PC-3 (cell line): Measurements from ENCODE around the gene CDH13. TPM values are rescaled to one million over a fixed set of nuclear protein-coding genes. Genes with fewer than 3 reads are reported as not detected.

Source experiments
- ATAC-seq: fragments of 200-7000 bp; cut with Tn5 transposase; 2 replicates; pipeline ENCODE4 v1.9.1; 2020; ENCODE audit warnings: mild to moderate bottlenecking, moderate library complexity
- BruUV-seq: library from RNA; stranded (reverse); fragments of 400-500 nt; replicated peaks from 2 replicates; lab custom pipeline; 2021; lab: Mats Ljungman, UMichigan
- CTCF ChIA-PET: fragments of 300-600 bp; sonication (Branson Sonifier 250); formaldehyde crosslinking; loops from one replicate; lab custom pipeline; 2022; ENCODE audit warnings: antibody characterized with exemption; lab: Charles Lee
- POLR2A ChIA-PET: fragments of 300-600 bp; sonication (Branson Sonifier 250); formaldehyde crosslinking; loops from one replicate; lab custom pipeline; 2022; ENCODE audit warnings: antibody characterized with exemption; ENCODE audit not compliant: unreplicated experiment; lab: Charles Lee
- DNase-seq: peaks from one replicate; pipeline ENCODE4 v3.0.0-alpha.2; 2015
- H2AFZ ChIP-seq: fragments of 300-600 bp; sonication (generic); 2 replicates; pipeline ENCODE4 v1.6.0; 2016; ENCODE audit warnings: antibody characterized with exemption, low read length
- H3F3A ChIP-seq: fragments of 300-600 bp; sonication (generic); one replicate; pipeline ENCODE4 v1.6.0; 2017; ENCODE audit warnings: antibody characterized with exemption, low read length, control low read depth, mild to moderate bottlenecking; ENCODE audit not compliant: unreplicated experiment
- H3K27ac ChIP-seq: fragments of 300-600 bp; sonication (generic); 2 replicates; pipeline ENCODE4 v1.5.1; 2016; ENCODE audit warnings: mild to moderate bottlenecking, low read length
- H3K27me3 ChIP-seq: fragments of 300-600 bp; sonication (generic); 2 replicates; pipeline ENCODE4 v1.6.1; 2016; ENCODE audit warnings: low read length, mixed read lengths
- H3K36me3 ChIP-seq: fragments of 300-600 bp; sonication (generic); 2 replicates; pipeline ENCODE4 v1.6.1; 2016; ENCODE audit warnings: low read depth, mixed run types, low read length, mixed read lengths
- H3K4me1 ChIP-seq: fragments of 300-600 bp; sonication (generic); 2 replicates; pipeline ENCODE4 v1.5.1; 2016; ENCODE audit warnings: low read length; ENCODE audit not compliant: insufficient read depth
- H3K4me2 ChIP-seq: fragments of 300-600 bp; sonication (generic); 2 replicates; pipeline ENCODE4 v1.6.0; 2016; ENCODE audit warnings: low read length
- H3K4me3 ChIP-seq: fragments of 300-600 bp; sonication (generic); 2 replicates; pipeline ENCODE4 v1.5.1; 2016; ENCODE audit warnings: mild to moderate bottlenecking, low read length, mixed read lengths
- H3K79me2 ChIP-seq: fragments of 300-600 bp; sonication (generic); 2 replicates; pipeline ENCODE4 v1.6.1; 2017; ENCODE audit warnings: low read length, mixed read lengths
- H3K9ac ChIP-seq: fragments of 300-600 bp; sonication (generic); 2 replicates; pipeline ENCODE4 v1.6.0; 2016; ENCODE audit warnings: mild to moderate bottlenecking, low read length
- H3K9me2 ChIP-seq: fragments of 300-600 bp; sonication (generic); replicated peaks from 2 replicates; pipeline ENCODE4 v1.6.1; 2016; ENCODE audit warnings: mixed run types, low read length, mixed read lengths
- H3K9me3 ChIP-seq: fragments of 300-600 bp; sonication (generic); 2 replicates; pipeline ENCODE4 v1.6.1; 2016; ENCODE audit warnings: low read length, mixed read lengths
- H4K20me1 ChIP-seq: fragments of 300-600 bp; sonication (generic); 2 replicates; pipeline ENCODE4 v1.6.1; 2016; ENCODE audit warnings: low read length, mixed read lengths
- EZH2 ChIP-seq: fragments of 300-600 bp; sonication (generic); IDR thresholded peaks from one replicate; pipeline ENCODE4 v1.6.1; 2017; ENCODE audit warnings: antibody characterized with exemption, mild to moderate bottlenecking, low read length; ENCODE audit not compliant: unreplicated experiment
- EZH2phosphoT487 ChIP-seq: fragments of 300-600 bp; sonication (generic); IDR thresholded peaks from 2 replicates; pipeline ENCODE4 v1.6.1; 2018; ENCODE audit warnings: mild to moderate bottlenecking, antibody characterized with exemption, low read length, borderline replicate concordance
- intact Hi-C: fragments of 100-400 bp; cut with micrococcal nuclease; formaldehyde crosslinking; loops from 2 replicates; pipeline ENCODE4 v1.9.0; 2023
- total RNA-seq: library from RNA; depleted of rRNA; stranded (reverse); fragments of >200 nt; gene quantifications from 2 replicates; pipeline ENCODE4 v1.2.3, GENCODE V29; 2014
- TF ChIP-seq, protein P1 (sequence below): fragments of 300-600 bp; sonication (generic); conservative IDR thresholded peaks from 2 replicates; pipeline ENCODE4 v1.5.1; 2017; ENCODE audit warnings: antibody characterized with exemption, low read depth, mild to moderate bottlenecking, low read length

The CDH13 gene
- total RNA-seq, 1 experiment from 2014 or later, result 0.36 TPM

DNA sequence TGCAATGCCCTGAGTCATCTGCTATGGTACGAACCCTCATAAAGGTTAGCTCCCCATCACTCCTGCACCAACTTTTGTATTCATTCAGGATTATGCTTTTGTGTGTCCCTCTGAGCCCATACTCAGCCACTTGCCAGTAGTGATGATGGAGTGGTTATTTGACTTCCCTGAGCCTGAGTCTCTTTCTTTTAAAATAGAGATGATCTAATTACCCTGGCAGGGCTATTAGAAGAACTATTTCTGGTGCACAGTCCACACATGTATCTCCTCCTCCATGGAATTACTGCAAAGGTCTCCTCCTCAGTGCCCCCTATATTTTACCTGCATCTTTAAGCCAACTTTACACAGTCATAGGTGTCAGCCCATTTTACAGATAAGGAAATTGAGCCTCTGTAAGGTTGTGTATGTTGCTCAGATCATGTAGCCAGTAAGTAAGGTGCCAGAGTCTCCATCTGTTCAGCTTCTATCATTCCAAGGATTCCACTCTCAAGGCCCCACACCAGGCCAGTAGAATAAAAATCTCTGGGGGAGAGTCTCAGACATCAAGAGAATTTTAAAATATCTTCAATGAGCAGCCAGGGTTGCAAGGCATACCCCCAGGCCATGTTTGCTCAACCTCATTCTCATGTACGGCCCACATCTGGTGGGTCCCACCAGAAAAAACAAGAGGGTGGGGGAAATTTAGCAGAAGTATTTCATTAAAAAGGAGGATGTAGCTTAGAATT lies 847.3 kb downstream of the CDH13 start:
- no peaks in the 10 kb centered on the region for H3K79me2 ChIP-seq
- no peak for DNase-seq

DNA sequence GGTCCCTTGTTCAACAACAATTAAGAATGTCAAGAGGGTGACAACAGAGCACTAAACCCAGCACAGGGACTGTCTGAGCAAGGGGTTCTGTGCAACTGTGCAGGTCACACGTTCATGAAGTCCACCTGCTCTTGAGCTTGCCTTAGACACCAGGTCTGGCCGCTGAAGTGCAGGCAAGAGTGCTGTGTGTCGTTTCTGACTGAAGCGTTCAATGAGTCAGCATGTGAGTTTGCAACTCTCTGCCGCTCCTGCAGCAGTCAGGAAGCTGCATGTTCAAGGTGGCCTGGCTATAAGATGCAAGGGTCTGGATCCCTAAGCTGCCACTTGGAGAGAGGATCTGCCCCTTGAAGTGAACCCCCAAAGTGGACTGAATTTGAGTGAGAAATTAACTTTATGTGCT lies 848.3 kb downstream of the CDH13 start:
- peak; percentile 5 for DNase-seq
- no peak overlapping the region for H3K4me2 ChIP-seq
- intact Hi-C loops, result no loop called here
- H4K20me1 ChIP-seq, result no peaks in the 10 kb centered on the region
- ChIA-PET POLR2A (no interaction called here), CTCF (no interaction called here)
- no peak overlapping the region for H3K27ac ChIP-seq
- H3K9me2 ChIP-seq, result no peaks in the 10 kb centered on the region
- BruUV-seq, result no TSS peak
- no peaks in the 10 kb centered on the region for H3K4me1 ChIP-seq
- no peaks in the 10 kb centered on the region for H3K36me3 ChIP-seq
- H3K9me3 ChIP-seq, result no peaks in the 10 kb centered on the region
- H3K9ac ChIP-seq, result no peak overlapping the region
- no peaks in the 10 kb centered on the region for H3K27me3 ChIP-seq
- H3F3A ChIP-seq, result no peaks in the 10 kb centered on the region
- H2AFZ ChIP-seq, result no peak overlapping the region
- H3K79me2 ChIP-seq, result no peaks in the 10 kb centered on the region
- TF ChIP-seq EZH2, result no peak
- TF ChIP-seq EZH2phosphoT487, result no peak
- TF ChIP-seq, protein P1, sequence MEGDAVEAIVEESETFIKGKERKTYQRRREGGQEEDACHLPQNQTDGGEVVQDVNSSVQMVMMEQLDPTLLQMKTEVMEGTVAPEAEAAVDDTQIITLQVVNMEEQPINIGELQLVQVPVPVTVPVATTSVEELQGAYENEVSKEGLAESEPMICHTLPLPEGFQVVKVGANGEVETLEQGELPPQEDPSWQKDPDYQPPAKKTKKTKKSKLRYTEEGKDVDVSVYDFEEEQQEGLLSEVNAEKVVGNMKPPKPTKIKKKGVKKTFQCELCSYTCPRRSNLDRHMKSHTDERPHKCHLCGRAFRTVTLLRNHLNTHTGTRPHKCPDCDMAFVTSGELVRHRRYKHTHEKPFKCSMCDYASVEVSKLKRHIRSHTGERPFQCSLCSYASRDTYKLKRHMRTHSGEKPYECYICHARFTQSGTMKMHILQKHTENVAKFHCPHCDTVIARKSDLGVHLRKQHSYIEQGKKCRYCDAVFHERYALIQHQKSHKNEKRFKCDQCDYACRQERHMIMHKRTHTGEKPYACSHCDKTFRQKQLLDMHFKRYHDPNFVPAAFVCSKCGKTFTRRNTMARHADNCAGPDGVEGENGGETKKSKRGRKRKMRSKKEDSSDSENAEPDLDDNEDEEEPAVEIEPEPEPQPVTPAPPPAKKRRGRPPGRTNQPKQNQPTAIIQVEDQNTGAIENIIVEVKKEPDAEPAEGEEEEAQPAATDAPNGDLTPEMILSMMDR, result no peak
- H3K4me3 ChIP-seq, result no peak overlapping the region
- ATAC-seq, result no peak

More for the DNA sequence above, 847.3 kb downstream of the CDH13 start:
- Histone ChIP-seq H3K27ac (no peak overlapping the region), H3F3A (no peaks in the 10 kb centered on the region), H3K4me3 (no peak overlapping the region), H4K20me1 (no peaks in the 10 kb centered on the region), H3K36me3 (no peaks in the 10 kb centered on the region), H2AFZ (no peak overlapping the region), H3K9ac (no peak overlapping the region), H3K9me2 (no peaks in the 10 kb centered on the region), H3K27me3 (no peaks in the 10 kb centered on the region), H3K4me2 (no peak overlapping the region), H3K9me3 (no peaks in the 10 kb centered on the region), H3K4me1 (no peaks in the 10 kb centered on the region)
- TF ChIP-seq EZH2phosphoT487 (no peak), EZH2 (no peak)
- TF ChIP-seq, protein P1, result no peak
- ChIA-PET POLR2A (no interaction called here), CTCF (no interaction called here)
- no TSS peak for BruUV-seq
- intact Hi-C loops, result no loop called here
- no peak for ATAC-seq

DNA sequence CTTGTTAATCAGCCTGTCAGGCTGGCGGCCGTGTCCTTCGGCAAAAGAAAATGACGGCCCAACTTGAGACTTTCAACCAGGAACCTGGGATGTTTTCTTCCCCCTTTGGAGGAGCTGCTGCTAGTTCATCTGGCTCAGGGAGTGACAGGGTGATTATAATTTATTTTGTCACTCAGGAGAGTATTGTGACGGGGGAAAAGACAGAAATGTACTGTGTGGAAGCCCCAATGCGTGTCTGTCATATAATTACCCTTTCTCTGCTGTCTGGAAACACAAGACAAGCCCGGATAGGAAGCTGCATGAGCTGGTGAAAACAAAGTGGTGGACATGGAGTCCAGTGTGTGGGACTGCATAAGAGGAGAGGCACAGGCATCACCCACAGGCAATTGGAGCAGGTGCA lies 854.8 kb downstream of the CDH13 start:
- Histone ChIP-seq H3K27ac (no peak overlapping the region), H3K4me3 (no peak overlapping the region), H3K4me1 (no peaks in the 10 kb centered on the region), H2AFZ (no peak overlapping the region), H3K79me2 (no peaks in the 10 kb centered on the region), H3K9ac (no peak overlapping the region), H3F3A (no peaks in the 10 kb centered on the region), H3K9me2 (no peaks in the 10 kb centered on the region), H4K20me1 (no peaks in the 10 kb centered on the region), H3K36me3 (no peaks in the 10 kb centered on the region), H3K9me3 (no peaks in the 10 kb centered on the region), H3K27me3 (no peaks in the 10 kb centered on the region), H3K4me2 (no peak overlapping the region)
- no TSS peak for BruUV-seq
- TF ChIP-seq, protein P1, result no peak
- no peak for TF ChIP-seq EZH2phosphoT487
- TF ChIP-seq EZH2, result no peak
- ATAC-seq, result no peak
- ChIA-PET POLR2A (no interaction called here), CTCF (no interaction called here)
- no peak for DNase-seq
- intact Hi-C loops, result no loop called here
